HG02763 (cell line): Measurements from ENCODE around the gene KCMF1.
A peak's percentile ranks its signal among the peaks of the same experiment; 100 is the strongest.

Experiments
- ATAC-seq: cut with Tn5 transposase; IDR thresholded peaks from one replicate; pipeline ENCODE4 v1.9.1; 2021; ENCODE audit warnings: mild to moderate bottlenecking, moderate library complexity; ENCODE audit not compliant: unreplicated experiment

Gene KCMF1

DNA sequence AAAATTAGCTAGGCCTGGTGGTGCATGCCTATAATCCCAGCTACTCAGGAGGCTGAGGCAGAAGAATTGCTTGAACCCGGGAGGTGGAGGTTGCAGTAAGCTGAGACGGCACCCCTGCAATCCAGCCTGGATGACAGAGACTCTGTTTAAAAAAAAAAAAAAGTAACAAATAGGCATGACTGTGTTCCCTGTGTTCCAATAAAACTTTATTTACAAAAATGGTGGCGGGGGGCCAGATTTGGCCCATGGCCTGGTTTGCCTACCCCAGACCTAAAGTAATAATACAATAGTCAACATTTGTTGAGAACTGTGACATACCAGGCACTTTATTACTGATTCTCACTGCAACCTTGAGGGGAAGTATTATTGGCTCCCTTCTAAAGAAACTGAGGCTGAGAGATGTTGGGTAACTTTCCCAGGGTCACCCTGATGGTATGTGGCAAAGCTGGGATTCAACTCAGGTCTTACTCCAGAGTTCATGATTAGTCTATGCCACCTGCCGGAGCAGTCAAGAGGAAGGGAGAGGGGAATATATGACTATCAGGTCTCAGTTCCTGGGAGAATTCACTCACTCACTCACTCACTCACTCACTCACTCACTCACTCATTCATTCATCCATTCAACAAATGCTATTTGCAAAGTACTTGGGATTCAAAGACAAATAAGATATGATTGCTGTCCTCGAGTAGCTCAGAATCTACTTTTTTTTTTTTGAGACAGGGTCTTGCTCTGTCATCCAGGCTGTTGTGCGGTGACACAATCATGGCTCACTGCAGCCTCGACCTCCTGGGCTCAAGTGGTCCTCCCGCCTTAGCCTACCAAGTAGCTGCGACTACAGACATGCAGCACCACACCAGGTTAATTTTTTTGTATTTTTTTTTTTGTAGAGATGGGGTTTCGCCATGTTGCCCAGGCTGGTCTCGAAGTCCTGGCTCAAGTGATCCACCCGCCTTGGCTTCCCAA lies 14.3 kb upstream of the KCMF1 start:
- ATAC-seq = no peak

DNA sequence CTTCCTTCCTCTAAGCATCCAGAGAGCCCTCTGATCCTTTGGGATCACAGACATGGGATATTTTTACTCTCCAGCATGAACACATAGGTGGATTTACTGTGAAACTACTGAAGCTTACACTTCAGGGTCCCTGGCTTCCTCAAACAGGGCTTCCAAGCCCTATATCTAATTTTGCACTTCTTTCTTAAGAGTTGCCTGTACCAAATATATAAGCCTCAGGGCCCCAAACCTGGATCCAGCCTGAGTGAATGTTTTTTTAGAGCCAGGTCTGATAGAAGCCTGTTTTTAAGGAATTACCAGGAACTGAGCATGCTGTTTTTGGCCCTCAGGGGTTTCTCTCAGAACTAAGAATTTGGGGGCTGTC lies 13.2 kb upstream of the KCMF1 start:
- no peak for ATAC-seq

DNA sequence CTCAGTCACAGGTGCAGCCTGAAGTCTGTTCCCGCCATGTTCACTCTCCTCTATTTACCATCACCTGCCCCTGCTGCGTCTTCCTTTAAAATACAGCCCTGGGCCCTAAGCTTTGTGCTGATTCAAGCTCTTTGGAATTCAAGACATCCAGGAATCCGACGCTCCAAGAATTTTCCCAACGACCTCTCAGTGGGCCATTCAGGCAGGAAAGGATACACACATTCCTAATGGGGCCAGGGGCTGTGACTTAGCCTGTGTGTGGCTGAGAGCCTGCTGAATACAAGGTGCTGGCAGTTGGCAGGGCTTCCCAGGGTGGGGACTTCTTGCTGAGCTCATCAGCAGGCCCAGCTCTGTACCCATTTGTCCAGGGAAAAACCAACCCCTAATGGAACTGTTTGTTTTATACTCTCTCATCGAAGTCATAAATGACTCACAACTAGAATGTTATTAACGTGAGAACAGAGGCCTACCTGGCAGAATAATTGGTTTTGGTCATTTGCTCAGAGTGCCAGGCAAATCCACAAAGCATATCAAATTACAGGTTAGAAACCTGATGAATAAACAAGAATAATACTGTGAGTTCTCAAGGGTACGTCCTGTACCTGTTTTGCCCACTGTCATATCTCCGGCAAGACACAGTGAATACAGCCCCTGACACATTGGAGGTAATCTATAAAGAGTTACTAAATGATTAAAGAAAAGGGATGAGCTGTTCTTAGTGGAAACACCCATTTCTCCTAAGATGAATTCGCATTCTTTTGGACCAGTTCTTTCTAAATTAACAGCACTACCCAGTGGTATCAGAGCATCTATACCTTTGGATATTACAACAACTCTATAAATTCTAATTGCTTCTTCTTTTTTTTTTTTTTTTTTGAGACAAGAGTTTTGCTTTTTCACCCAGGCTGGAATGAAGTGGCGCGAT lies 12.6 kb upstream of the KCMF1 start:
- ATAC-seq = no peak

- ATAC-seq = no peak
Observed at GRCh38 chr2:84959095-84959565, 11.8 kb upstream of the KCMF1 start.

GRCh38 chr2:84959566-84960506 lies 11.1 kb upstream of the KCMF1 start:
- ATAC-seq = no peak

GRCh38 chr2:84962917-84963316 lies 8.0 kb upstream of the KCMF1 start:
- ATAC-seq = no peak

DNA sequence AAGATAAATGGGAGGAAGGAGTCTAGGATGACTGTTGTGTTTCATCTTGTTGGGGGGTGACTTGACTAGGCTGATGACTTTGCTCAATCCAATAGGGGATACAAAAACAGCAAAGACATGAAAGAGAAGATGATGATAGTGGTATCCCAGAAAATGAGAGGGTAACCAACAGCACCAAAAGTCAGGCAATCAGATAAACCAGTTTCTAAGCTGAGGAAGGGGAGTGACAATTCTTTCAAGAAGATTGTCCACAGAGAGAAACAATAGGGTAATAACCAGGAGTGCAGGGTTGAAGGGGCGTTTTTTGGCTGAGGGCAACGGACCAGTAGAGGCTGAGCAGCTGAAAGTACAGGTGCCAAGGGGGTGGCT lies 7.7 kb upstream of the KCMF1 start:
- no peak for ATAC-seq

DNA sequence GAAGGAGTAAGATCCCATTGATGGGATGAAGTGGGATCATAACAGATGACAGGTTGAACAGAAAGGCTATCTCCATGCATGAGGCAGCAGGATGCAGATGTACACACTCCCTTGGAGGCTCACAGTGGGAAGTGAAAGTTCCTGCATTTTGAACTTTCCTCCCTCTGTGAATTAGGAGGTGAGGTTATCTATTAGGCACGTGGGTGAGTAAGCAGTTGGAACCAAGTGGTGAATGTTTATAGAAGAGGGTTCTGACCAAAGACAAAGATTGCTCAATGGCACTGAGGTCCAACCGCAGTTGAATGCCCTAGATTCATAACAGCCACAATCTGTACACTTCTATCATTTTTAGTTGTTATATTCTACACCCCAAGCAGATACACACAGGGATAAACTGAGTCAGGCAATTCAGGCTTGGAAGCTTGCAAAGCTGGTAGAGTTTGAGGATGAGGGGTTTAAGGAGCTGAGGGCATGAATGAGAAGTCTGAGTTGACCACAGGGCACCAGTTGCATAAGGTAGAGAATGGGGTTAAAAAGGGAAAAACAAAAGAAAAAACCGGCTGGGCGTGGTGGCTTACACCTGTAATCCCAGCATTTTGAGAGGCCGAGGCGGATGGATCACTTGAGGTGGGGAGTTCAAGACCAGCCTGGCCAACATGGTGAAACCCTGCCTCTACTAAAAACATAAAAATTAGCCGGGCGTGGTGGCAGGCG lies 7.1 kb upstream of the KCMF1 start:
- ATAC-seq = no peak

GRCh38 chr2:84964406-84965191 lies 6.4 kb upstream of the KCMF1 start:
- ATAC-seq = no peak

- no peak for ATAC-seq
Observed at GRCh38 chr2:84965192-84965516, 5.8 kb upstream of the KCMF1 start.

- no peak for ATAC-seq
Observed at GRCh38 chr2:84965827-84966226, 5.1 kb upstream of the KCMF1 start.

DNA sequence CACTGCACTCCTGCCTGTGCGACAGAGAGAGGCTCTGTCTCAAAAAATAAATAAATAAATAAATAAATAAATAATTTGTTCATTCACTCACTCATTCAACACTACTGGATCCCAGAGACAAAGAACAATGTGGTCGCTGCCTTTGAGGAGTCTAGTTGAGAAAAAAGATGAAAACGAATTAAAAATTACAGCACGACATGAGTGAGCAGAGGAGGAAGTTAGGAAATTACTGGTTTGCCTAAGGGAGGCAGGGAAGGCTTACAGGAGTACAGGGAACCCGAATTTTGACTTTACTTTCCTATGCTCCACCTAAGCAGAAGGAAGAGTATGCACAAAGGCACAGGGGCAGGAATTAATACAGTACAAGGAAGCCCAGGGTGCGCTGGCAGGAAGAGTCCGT lies 4.2 kb upstream of the KCMF1 start:
- no peak for ATAC-seq

- ATAC-seq = no peak
Observed at GRCh38 chr2:84969511-84970209, 1.3 kb upstream of the KCMF1 start.

DNA sequence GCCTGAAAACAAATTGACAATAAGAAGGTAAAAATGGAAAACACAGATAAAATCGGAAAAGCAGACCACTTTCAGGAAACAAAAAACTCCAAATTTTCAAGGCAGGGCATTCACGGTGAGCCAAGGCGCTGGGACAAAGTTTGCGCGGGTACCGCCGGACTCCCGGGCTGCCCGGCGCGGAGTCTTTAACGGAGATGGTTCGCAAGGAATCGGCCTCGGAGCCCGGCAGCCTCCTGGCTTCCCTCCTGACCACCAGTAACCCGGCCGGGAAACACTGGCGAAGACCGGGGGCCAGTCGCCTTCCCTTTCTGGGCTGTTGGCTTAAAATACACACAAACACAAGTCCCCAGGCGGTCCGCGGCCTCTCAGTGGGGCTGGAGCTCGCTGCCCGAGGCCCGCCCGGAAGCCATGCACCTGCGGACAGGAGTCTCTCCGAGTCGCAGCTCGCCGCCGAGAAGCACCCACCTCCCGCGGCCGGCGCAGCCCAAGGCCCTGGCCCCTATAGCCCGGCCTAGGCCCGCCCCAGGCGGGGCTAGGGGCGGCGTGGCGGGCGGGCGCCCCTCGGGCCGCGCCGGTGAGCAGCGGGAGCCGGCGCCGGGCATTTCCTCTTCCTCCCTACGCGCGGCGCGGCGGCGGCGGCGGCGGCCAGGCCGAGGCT lies 622 bp upstream of the KCMF1 start:
- ATAC-seq = peak; percentile 43

GRCh38 chr2:84971510-84972206 lies 697 bp downstream of the KCMF1 start:
- peak; percentile 30 for ATAC-seq

GRCh38 chr2:84972207-84972783 lies 1.3 kb downstream of the KCMF1 start:
- ATAC-seq = no peak

GRCh38 chr2:84972932-84973331 lies 2.0 kb downstream of the KCMF1 start:
- no peak for ATAC-seq
